ENCODE results near the gene HES7.
A peak's percentile ranks its signal among the peaks of the same experiment; 100 is the strongest.
"Not testable (repeated sequence)": the region's sequence is repeated elsewhere in the genome, so short reads cannot be mapped to it uniquely, and the experiment has no call there.

Gene HES7

GRCh38 chr17:8100763-8101162, 23.1 kb downstream of the HES7 start:
- DNase-seq (ENCODE audit: low spot score), result no peak

GRCh38 chr17:8100111-8100510, 23.8 kb downstream of the HES7 start:
- no peak for DNase-seq (ENCODE audit: low spot score)

- DNase-seq (ENCODE audit: low spot score), result no peak
Observed at GRCh38 chr17:8096541-8096940, 27.4 kb downstream of the HES7 start.

DNA sequence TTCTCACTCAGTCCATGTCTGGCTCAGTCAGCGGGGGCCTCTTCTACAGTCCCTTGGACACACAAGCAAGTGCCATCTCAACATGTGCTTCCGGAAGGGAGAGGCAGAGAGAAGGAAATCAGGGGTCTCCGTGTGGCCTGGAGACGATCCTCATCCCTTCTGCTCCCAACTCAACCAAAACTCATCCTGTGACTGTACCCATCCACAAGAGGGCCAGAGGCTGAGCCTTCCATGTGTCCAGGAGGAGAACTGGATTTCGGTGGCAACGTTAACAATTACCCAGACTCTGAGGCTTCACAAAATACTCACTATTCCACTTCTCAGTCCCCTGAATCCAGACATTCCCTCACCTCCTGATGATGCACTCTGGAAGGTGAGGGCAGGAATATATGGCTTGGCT, 28.5 kb downstream of the HES7 start:
- DNase-seq (ENCODE audit: low spot score), result no peak

DNA sequence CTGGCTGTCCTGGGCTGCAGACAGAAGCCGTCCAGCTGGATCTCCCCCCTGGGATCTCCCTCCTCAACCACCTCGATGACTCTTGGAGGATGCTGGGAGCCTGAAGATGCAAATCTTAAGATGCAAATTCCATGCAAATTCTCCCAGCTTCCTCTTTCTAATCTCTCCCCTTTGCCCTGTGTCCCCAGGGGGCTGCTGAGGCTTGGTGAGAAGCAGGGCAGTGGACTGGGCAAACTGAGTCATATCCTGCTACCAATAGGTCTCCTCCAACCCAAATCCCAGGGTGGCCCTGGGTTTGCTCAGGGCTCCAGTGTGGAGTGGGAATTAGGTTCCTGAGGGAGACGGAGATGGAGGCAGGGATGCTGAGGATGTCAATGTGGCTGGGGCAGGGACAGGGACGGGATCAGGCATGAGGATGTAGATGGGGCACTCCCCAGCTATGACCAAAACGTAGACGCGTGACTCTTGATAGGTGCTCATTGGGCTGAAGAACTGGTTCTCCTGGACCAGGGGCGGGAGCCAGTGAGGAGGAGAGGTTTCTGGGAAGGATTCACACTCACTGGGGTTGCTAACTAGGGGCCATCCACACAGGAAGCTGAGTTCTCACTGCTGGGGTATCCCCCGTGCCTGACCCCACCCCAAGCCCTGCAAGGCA, 32.7 kb downstream of the HES7 start:
- DNase-seq (ENCODE audit: low spot score), result no peak

DNA sequence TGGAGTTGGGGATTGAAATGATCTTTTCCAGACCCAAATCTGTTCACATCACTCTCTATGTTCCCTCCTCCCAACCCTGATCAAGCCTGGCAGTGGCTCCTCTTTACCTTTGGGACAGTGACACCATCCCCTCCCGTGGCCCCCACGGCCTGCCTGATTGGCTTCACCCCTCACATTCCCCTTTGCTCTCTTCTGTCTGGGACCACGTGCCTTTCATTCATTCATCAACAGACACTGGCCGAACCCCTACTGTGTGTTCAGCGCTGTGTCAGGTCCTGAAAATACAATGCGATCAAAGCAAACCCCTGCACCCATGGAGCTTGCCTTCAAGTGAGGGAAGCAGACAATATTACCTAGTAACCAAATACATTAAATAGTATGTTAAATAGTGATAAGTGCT, 34.2 kb downstream of the HES7 start:
- DNase-seq (ENCODE audit: low spot score), result peak; percentile 50

GRCh38 chr17:8087952-8088230, 36.0 kb downstream of the HES7 start:
- no peak for DNase-seq (ENCODE audit: low spot score)

GRCh38 chr17:8087075-8087951, 36.6 kb downstream of the HES7 start, which contains the start of gene ALOX12B:
Gene ALOX12B (minus strand): TSS chr17:8087716. CDS start chr17:8087442, 274 bp downstream.
- DNase-seq (ENCODE audit: low spot score), result peak; percentile 45

GRCh38 chr17:8084250-8084649, 39.7 kb downstream of the HES7 start:
- no peak for DNase-seq (ENCODE audit: low spot score)

DNA sequence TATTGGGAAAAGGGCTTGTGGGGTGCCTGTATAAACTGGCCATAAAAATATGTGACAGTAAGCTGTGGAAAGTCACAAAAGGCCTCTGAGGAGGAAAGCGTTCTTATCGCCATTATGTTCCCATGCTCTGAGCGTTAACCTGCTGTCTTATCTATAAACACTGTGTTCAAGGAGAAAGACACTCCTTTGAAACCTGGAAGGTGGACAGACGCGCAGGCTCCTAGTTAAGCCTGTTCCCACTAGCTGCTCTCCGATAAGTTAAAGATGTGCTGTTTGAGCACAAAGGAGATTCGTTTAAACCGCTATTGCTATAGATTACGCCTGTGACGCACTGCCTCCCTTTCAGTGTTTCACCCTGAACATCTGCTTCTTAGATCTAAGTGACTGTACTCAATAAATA, 41.6 kb downstream of the HES7 start:
- no peak for DNase-seq (ENCODE audit: low spot score)

DNA sequence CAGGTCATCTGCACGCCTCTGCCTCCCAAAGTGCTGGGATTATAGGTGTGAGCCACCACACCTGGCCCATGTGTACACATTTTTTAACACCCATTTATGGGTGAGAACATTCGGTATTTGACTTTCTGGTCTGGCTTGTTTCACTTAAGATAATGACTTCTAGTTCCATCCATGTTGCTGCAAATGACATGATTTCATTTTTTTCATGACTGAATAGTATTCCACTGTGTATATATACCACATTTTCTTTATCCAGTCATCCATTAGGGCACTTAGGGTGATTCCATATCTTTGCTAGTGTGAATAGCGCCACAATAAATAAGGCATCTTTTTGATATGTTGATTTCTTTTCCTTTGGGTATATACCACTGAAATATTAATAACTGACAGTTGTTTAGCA, 42.0 kb downstream of the HES7 start:
- DNase-seq (ENCODE audit: low spot score), result no peak

GRCh38 chr17:8080799-8081219, 43.1 kb downstream of the HES7 start:
- no peak for DNase-seq (ENCODE audit: low spot score)

DNA sequence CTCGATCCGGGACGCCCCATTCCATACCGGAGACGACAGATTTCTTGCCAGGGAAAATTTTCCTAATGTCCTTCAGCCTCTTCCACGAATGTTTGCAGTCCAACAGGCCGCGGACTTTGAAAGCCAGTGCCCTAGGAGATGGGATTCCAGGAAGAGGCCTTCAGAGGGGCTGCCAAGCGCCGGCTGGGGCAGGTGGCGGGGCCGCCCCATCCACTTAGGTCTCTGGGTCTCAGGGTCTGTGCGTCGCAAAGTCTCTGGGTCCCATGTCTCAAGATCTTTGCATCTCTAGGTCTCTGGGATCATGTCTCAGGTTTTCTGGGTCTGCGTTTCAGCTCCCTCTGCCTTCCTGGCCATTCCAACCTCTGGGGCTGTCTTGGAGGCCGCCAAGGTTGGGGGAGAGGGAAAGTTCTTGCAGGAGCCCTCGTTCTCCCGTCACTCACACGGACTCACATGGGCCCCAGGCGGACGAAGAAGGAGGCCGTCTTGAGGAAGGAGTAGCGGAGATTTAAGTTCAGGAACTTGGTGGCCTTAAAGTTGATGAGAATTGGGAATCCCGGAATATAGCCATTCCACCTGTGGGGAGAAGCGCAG, 43.6 kb downstream of the HES7 start:
- DNase-seq (ENCODE audit: low spot score), result no peak

GRCh38 chr17:8079291-8080207, 44.4 kb downstream of the HES7 start:
- DNase-seq (ENCODE audit: low spot score), result peak; percentile 94

- DNase-seq (ENCODE audit: low spot score), result not testable (repeated sequence)
Observed at GRCh38 chr17:8077939-8078338, 46.0 kb downstream of the HES7 start.

GRCh38 chr17:8076502-8077266, 47.2 kb downstream of the HES7 start:
- no peak for DNase-seq (ENCODE audit: low spot score)

GRCh38 chr17:8075574-8076342, 48.1 kb downstream of the HES7 start:
- no peak for DNase-seq (ENCODE audit: low spot score)

GRCh38 chr17:8075081-8075480, 48.8 kb downstream of the HES7 start:
- no peak for DNase-seq (ENCODE audit: low spot score)

- no peak for DNase-seq (ENCODE audit: low spot score)
Observed at GRCh38 chr17:8074554-8074953, 49.4 kb downstream of the HES7 start.

DNA sequence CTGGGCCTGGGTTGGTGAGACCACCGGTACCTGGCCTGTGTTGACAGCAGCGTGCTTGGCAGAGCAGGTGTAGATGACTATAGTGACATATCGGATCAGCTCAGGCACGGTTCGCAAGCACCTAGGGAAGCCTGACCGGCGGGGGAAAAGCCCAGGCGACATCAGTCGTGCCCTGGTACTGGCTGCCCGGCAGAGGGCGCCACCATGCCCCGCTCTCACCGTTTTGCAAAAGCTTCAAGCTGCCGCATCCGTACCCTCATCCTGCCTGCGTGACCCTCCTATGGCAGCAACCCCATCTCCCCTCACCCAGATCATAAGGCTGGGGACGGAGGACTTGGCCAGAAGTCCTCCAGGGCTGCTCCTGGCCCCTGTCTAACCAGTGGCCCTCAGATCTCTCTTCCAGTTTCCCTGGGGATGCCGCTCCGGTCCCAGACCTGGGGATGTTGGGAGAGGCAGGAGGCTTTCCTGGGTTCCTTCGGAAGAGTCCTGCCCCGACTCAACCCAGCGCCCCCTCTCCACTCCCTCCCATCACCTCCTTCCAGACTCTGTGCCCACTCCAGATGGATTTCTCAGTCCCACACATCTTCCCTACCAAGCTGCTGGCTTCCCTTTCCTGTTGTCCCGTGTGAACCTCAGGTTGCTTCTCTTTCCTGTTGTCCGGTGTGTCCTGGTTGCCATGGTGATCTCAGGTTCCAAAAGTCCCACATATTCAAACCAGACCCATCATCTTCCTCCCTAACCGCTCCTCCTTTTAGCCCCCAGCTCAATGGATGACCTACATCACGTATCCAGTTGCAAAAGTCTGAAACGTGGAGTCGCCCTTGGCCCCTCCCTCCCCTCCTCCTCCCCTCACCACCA, 50.0 kb downstream of the HES7 start:
- DNase-seq (ENCODE audit: low spot score), result peak; percentile 92

All from ecto neural progenitor cell (in vitro differentiated cells).